GM12891 (cell line): ENCODE results near the gene DYNC2H1.

Source experiments
- DNase-seq: peaks from one replicate; pipeline ENCODE4 v3.0.0; 2011; ENCODE audit warnings: low spot score; ENCODE audit not compliant: insufficient read length
- FAIRE-seq: peaks from 2 replicates; lab custom pipeline; 2011; peaks lifted over from hg19 to GRCh38; lab: Jason Lieb, UNC
- PAX5 ChIP-seq: IDR thresholded peaks from 2 replicates; pipeline ENCODE4 v1.6.1; 2011; ENCODE audit warnings: low read length, moderate library complexity, mild to moderate bottlenecking; ENCODE audit not compliant: insufficient read depth, severe bottlenecking
- POLR2A ChIP-seq: IDR thresholded peaks from 2 replicates; pipeline ENCODE4 v1.6.1; 2011; ENCODE audit warnings: low read depth, low read length, control low read depth
- POLR2AphosphoS5 ChIP-seq: IDR thresholded peaks from 2 replicates; pipeline ENCODE4 v1.6.1; 2011; ENCODE audit warnings: low read depth, low read length, control low read depth
- POU2F2 ChIP-seq: IDR thresholded peaks from 2 replicates; pipeline ENCODE4 v1.6.1; 2011; ENCODE audit warnings: low read depth, mild to moderate bottlenecking, control low read depth, low read length, moderate library complexity
- SPI1 ChIP-seq: IDR thresholded peaks from 2 replicates; pipeline ENCODE4 v1.6.1; 2011; ENCODE audit warnings: low read depth, low read length, control low read depth
- TAF1 ChIP-seq: IDR thresholded peaks from 2 replicates; pipeline ENCODE4 v1.6.1; 2011; ENCODE audit warnings: low read depth, low read length, control low read depth

Gene DYNC2H1

GRCh38 chr11:103202048-103202651, 92.9 kb downstream of the DYNC2H1 start:
- DNase-seq (no peak), FAIRE-seq (peak; percentile 43)
- no peak for TF ChIP-seq POLR2A
- no peak for TF ChIP-seq SPI1
- no peak for TF ChIP-seq PAX5
- no peak for TF ChIP-seq POLR2AphosphoS5
- TF ChIP-seq POU2F2, result no peak
- no peak for TF ChIP-seq TAF1

DNA sequence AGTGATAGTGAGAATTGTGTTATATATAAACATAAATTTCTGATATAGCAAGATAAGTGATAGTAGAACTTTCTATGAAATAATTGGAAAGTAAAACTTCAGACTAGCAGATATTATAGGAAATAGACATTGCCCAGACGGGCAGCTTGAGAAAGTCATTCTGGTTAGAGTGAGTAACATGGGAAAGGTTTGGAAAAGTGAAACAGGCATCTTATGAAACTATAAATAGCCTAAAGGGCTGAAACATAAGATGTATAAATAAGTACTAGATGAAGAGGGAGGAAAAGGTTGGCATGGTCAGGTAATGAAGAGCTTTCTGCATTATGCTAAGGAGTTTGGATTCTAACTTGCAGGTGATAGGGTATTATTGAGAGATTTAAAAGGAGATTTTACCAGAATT, 101.3 kb downstream of the DYNC2H1 start:
- FAIRE-seq, result no peak
- DNase-seq, result no peak
- TF ChIP-seq POLR2A (no peak), POLR2AphosphoS5 (no peak), POU2F2 (no peak), TAF1 (no peak), PAX5 (no peak), SPI1 (no peak)

DNA sequence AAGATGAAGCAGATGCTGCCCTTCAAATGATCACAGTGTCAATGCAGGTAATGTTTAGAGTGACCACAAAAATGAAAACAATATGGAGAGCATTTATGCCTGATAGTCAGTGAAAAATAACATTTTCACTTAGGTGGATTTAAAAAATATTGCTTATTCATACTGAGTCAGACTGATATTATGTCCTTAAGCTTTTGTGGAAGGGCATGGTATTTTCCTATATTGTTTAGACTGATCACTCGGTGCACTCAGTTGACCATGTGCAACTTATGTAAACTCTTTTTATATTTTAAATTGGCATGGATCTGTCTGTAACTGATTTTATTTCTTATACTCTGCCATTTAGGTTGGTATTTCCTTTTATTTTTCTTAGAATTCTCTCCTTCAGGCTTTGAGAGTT, 106.6 kb downstream of the DYNC2H1 start:
- DNase-seq (no peak), FAIRE-seq (no peak)
- no peak for TF ChIP-seq PAX5
- no peak for TF ChIP-seq POLR2AphosphoS5
- TF ChIP-seq SPI1, result no peak
- TF ChIP-seq POLR2A, result no peak
- TF ChIP-seq TAF1, result no peak
- no peak for TF ChIP-seq POU2F2

- FAIRE-seq, result no peak
Measured at GRCh38 chr11:103220133-103220532, 110.9 kb downstream of the DYNC2H1 start.

DNA sequence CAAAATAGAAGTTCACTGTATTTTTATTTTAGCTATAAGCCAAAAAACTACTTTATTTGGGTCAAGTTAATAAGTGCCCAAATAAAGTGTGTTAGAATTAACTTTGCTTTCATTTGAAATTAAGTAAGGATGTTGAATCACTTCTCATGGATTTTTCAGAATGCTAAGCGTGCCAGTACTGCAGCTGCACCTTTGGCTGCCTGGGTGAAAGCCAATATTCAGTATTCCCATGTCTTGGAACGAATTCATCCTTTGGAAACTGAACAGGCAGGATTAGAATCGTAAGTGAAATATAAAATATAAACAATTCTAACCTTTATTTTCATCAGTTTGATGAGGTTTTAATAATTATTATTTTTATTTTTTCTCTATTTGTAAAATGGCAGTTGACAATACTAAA, 113.6 kb downstream of the DYNC2H1 start:
- no peak for FAIRE-seq
- no peak for DNase-seq
- TF ChIP-seq TAF1 (no peak), POLR2AphosphoS5 (no peak), PAX5 (no peak), SPI1 (no peak), POU2F2 (no peak), POLR2A (no peak)

More at GRCh38 chr11:103220133-103220532, 110.9 kb downstream of the DYNC2H1 start:
- no peak for DNase-seq
- TF ChIP-seq POLR2A (no peak), TAF1 (no peak), POLR2AphosphoS5 (no peak), POU2F2 (no peak), SPI1 (no peak), PAX5 (no peak)

- TF ChIP-seq TAF1 (no peak), POU2F2 (no peak), POLR2A (no peak), SPI1 (no peak), POLR2AphosphoS5 (no peak), PAX5 (no peak)
- no peak for FAIRE-seq
- DNase-seq, result no peak
Measured at GRCh38 chr11:103228807-103229206, 119.6 kb downstream of the DYNC2H1 start.

DNA sequence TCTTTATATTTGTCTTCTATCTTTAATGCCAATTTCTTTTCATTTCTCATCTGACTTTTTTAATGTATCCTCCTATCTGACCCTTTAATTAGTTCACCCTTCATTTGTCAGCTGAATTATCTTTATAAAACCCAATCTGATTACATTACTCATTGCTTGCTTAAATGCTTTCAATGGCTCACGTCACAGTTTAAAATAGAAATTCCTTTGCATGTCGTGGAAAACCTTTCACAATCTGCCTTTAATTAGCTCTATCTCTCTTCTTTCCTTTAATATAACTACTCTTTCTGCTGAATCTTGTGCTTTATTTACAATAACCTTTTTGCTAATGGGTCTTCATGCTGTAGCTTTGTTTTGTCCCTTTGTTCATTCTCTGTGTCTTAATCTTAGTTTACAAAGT, 125.7 kb downstream of the DYNC2H1 start:
- FAIRE-seq, result no peak
- TF ChIP-seq POU2F2 (no peak), TAF1 (no peak), SPI1 (no peak), PAX5 (no peak), POLR2AphosphoS5 (no peak), POLR2A (no peak)
- DNase-seq, result no peak

DNA sequence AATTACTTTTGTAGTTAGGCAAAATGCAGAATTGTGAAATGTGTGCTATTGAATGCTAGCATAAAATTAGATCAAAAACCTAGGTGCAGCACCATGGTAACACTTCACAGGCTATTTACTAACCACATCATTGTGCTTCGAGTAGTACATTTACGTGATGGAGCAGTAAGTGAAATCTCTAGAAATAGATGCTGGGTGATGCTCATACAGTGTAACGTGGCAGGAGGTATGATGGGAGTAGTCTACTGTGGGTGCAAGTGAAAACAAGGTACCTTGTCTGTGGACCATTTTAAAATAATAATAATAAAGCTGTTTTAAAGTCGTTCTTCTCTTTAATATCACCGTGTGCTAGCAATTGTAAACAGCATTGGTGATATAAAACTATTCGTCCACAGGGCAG, 132.3 kb downstream of the DYNC2H1 start:
- FAIRE-seq (no peak), DNase-seq (no peak)
- TF ChIP-seq POLR2A, result no peak
- TF ChIP-seq SPI1, result no peak
- no peak for TF ChIP-seq TAF1
- no peak for TF ChIP-seq PAX5
- TF ChIP-seq POLR2AphosphoS5, result no peak
- no peak for TF ChIP-seq POU2F2

GRCh38 chr11:103254123-103254522, 144.9 kb downstream of the DYNC2H1 start:
- TF ChIP-seq SPI1, result no peak
- no peak for TF ChIP-seq POU2F2
- TF ChIP-seq POLR2A, result no peak
- no peak for TF ChIP-seq PAX5
- TF ChIP-seq TAF1, result no peak
- TF ChIP-seq POLR2AphosphoS5, result no peak
- no peak for FAIRE-seq
- no peak for DNase-seq

DNA sequence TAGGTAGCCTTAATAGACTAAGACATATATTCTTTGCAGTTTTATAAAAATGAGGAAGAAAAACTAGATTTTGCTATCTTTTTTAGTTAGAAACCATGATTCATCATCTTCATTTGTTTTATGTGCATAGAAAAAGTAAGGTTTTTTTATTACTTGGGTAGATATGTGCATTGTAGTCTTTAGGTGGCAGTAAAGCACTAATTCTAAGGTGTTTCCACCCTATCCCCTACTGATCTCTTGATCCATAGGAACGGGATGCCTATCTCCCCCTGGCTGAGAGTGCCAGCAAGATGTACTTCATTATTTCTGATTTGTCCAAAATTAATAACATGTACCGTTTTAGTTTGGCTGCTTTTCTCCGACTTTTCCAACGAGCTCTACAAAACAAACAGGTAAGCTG, 148.1 kb downstream of the DYNC2H1 start:
- TF ChIP-seq SPI1 (no peak), TAF1 (no peak), POLR2A (no peak), POU2F2 (no peak), PAX5 (no peak), POLR2AphosphoS5 (no peak)
- DNase-seq (no peak), FAIRE-seq (no peak)
